ENCODE results near the gene CAB39L.

The CAB39L gene

DNA sequence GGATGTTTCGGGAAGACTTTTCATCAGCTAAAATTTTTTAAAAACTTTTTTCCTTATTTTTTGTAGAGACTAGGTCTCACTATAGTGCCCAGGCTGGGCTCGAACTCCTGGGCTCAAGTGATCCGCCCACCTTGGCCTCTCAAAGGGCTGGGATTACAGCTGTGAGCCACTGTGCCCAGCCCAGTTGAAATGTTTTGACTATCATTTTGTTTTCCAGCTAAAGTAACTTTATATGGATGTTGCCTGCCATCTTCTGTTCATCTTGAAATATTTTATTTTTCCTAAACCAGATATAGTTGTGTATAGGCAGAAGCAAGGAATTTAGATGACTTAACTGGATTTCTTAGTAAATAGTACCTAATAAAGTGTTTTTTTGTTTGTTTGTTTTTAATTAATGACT lies 7.0 kb downstream of the CAB39L start:
- no peak for TF ChIP-seq CTCF (IDR thresholded peaks at IDR 0.05; ENCODE audit: control extremely low read depth, extremely low read depth, low read depth, missing control alignments)
- POLR2A ChIA-PET, result no interaction called here
- DNase-seq (ENCODE audit: extremely low spot score), result no peak
- CTCF ChIA-PET, result interaction anchor here (0.7 to 1.5 kb wide), 3 partner anchors 9 to 136 kb away, joined by 3 to 5 read pairs (median 3); no protein-coding TSS in a partner anchor

- DNase-seq (ENCODE audit: extremely low spot score), result no peak
- no peak for TF ChIP-seq CTCF (IDR thresholded peaks at IDR 0.05; ENCODE audit: control extremely low read depth, extremely low read depth, low read depth, missing control alignments)
- CTCF ChIA-PET, result interaction anchor here (1.1 to 1.5 kb wide), 2 partner anchors 11 to 16 kb away, joined by 3 read pairs; no protein-coding TSS in a partner anchor
- POLR2A ChIA-PET, result no interaction called here
These were observed 7.9 kb downstream of the CAB39L start for GRCh38 chr13:49435992-49436391.

- no peak for TF ChIP-seq CTCF (IDR thresholded peaks at IDR 0.05; ENCODE audit: control extremely low read depth, extremely low read depth, low read depth, missing control alignments)
- ChIA-PET CTCF (interaction anchor here (2.1 kb wide), 1 partner anchor 10 kb away, joined by 8 read pairs; no protein-coding TSS in a partner anchor), POLR2A (no interaction called here)
These were observed 14.7 kb downstream of the CAB39L start for GRCh38 chr13:49429121-49429520.

DNA sequence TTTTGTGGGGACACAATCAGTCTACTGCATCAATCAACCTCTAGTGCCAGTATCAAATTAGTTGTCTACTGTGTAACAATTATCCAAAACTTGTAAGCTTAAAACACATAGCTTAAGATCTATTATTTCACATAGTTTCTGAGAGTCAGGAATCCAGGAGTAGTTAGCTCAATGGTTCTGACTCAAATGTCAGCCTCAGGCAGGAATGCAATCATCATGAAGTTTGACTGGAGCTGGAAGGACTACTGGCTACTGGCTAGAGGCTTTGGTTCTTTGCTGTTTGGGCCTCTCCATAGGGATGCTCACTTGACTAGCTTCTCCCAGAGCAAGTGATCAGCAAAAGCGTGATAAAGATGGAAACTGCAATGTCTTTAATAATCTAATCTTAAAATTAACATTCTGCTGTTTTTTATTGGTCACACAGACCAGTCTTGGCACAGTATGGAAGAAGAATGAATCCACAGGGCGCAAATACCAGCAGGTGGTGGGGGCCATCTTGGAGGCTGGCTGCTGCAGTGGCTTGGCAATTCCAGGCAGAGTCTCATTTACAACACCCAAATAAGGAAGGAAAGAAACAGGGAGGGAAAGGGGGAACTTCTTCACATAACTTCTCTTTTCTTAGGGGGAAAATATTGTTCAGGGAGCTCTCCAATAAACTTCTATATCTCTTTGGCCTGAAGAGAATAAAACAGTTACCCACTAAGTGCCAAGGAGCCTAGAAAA lies 15.7 kb downstream of the CAB39L start:
- ChIA-PET CTCF (interaction anchor here (0.5 to 2.1 kb wide), 6 partner anchors 9 to 557 kb away, joined by 3 to 8 read pairs (median 3); partner anchors contain the start of gene SPRYD7), POLR2A (no interaction called here)
- no peak for TF ChIP-seq CTCF (IDR thresholded peaks at IDR 0.05; ENCODE audit: control extremely low read depth, extremely low read depth, low read depth, missing control alignments)

More at GRCh38 chr13:49429121-49429520, 14.7 kb downstream of the CAB39L start:
- no peak for DNase-seq (ENCODE audit: extremely low spot score)

GRCh38 chr13:49424011-49424560 lies 19.8 kb downstream of the CAB39L start:
- TF ChIP-seq CTCF (IDR thresholded peaks at IDR 0.05; ENCODE audit: control extremely low read depth, extremely low read depth, low read depth, missing control alignments), result no peak
- CTCF ChIA-PET, result interaction anchor here (1.0 kb wide), 1 partner anchor 8 kb away, joined by 3 read pairs; no protein-coding TSS in a partner anchor
- POLR2A ChIA-PET, result no interaction called here
- DNase-seq (ENCODE audit: extremely low spot score), result no peak

More for the DNA sequence above, 15.7 kb downstream of the CAB39L start:
- DNase-seq (ENCODE audit: extremely low spot score), result no peak

GRCh38 chr13:49421391-49421790 lies 22.5 kb downstream of the CAB39L start:
- ChIA-PET CTCF (interaction anchor here (0.9 to 2.2 kb wide), 3 partner anchors 45 to 186 kb away, joined by 3 to 16 read pairs (median 3); no protein-coding TSS in a partner anchor), POLR2A (no interaction called here)
- peak; percentile 37 for DNase-seq (ENCODE audit: extremely low spot score)
- TF ChIP-seq CTCF (IDR thresholded peaks at IDR 0.05; ENCODE audit: control extremely low read depth, extremely low read depth, low read depth, missing control alignments), result peak; percentile 46
